HepG2 (cell line): ENCODE results near the gene DNAJC30. TPM values are rescaled to one million over a fixed set of nuclear protein-coding genes. Genes with fewer than 3 reads are reported as not detected.

Experiments used
- ATAC-seq: fragments of 200-7000 bp; cut with Tn5 transposase; 3 replicates; pipeline ENCODE4 v1.9.1; 2020; ENCODE audit warnings: mild to moderate bottlenecking, moderate library complexity
- BruUV-seq: library from RNA; stranded (reverse); fragments of 400-500 nt; replicated peaks from 2 replicates; lab custom pipeline; 2021; lab: Mats Ljungman, UMichigan
- CTCF ChIA-PET: fragments of 300-600 bp; formaldehyde crosslinking; extraction: SDS; loops from one replicate; lab custom pipeline; 2021; ENCODE audit warnings: low total read pairs, inconsistent platforms, low intra/inter-chr PET ratio; lab: Yijun Ruan, JAX
- POLR2A ChIA-PET: fragments of 350-600 bp; sonication (Branson Sonifier 250); formaldehyde crosslinking; loops from one replicate; lab custom pipeline; 2020; ENCODE audit warnings: antibody characterized with exemption, inconsistent platforms; lab: Yijun Ruan, JAX
- DNase-seq: peaks from one replicate; pipeline ENCODE4 v3.0.0-alpha.2; 2015; ENCODE audit warnings: low spot score
- FAIRE-seq: peaks from 3 replicates; lab custom pipeline; 2011; peaks lifted over from hg19 to GRCh38; lab: Jason Lieb, UNC
- H2AFZ ChIP-seq: one replicate; pipeline ENCODE4 v1.6.1; 2011; ENCODE audit warnings: low read length, inconsistent platforms
- H3K27ac ChIP-seq: fragments of 300-600 bp; 3 replicates; pipeline ENCODE4 v1.8.0; 2011; ENCODE audit warnings: mixed run types, mild to moderate bottlenecking, mixed read lengths, low read length, inconsistent platforms; ENCODE audit not compliant: insufficient read depth; ENCODE audit errors: extremely low read length
- H3K27me3 ChIP-seq, 2 experiments: fragments of 200-600 bp in 1 of 2; 2 replicates in 1 of 2; 3 replicates in 1 of 2; pipeline versions ENCODE4 v1.6.0 to v1.8.0; 2011; ENCODE audit warnings: low read length in 2 of 2, mild to moderate bottlenecking in 2 of 2, moderate library complexity in 2 of 2, inconsistent platforms in 1 of 2; ENCODE audit not compliant: insufficient read depth in 2 of 2, control insufficient read depth in 1 of 2
- H3K36me3 ChIP-seq, 2 experiments: fragments of 200-600 bp in 1 of 2; replicated peaks in 1 of 2; 2 replicates in 1 of 2; 3 replicates in 1 of 2; pipeline versions ENCODE4 v1.5.1 to v1.8.0; 2011; ENCODE audit warnings: low read length in 2 of 2, inconsistent platforms in 1 of 2; ENCODE audit not compliant: insufficient read depth in 2 of 2, control insufficient read depth in 1 of 2
- H3K4me1 ChIP-seq: 2 replicates; pipeline ENCODE4 v1.5.1; 2012; ENCODE audit warnings: low read length, inconsistent platforms; ENCODE audit not compliant: insufficient read depth
- H3K4me2 ChIP-seq: 2 replicates; pipeline ENCODE4 v1.6.0; 2011; ENCODE audit warnings: low read depth, low read length, inconsistent platforms
- H3K4me3 ChIP-seq, 3 experiments: fragments of 200-600 bp in 1 of 3; sonication (generic), shearing (Covaris generic) in 1 of 3; replicated peaks in 1 of 3; 2 replicates each; pipeline ENCODE4 v1.5.1; 2011 to 2016; ENCODE audit warnings: low read length in 3 of 3, inconsistent platforms in 2 of 3, low read depth in 2 of 3, mild to moderate bottlenecking in 2 of 3, control low read depth in 1 of 3, mixed read lengths in 1 of 3; ENCODE audit not compliant: insufficient read depth in 1 of 3
- H3K79me2 ChIP-seq: one replicate; pipeline ENCODE4 v1.6.1; 2011; ENCODE audit warnings: low read length, inconsistent platforms; ENCODE audit not compliant: insufficient read depth
- H3K9ac ChIP-seq: 2 replicates; pipeline ENCODE4 v1.6.0; 2011; ENCODE audit warnings: mild to moderate bottlenecking, low read depth, low read length, inconsistent platforms; ENCODE audit not compliant: insufficient read depth
- H3K9me3 ChIP-seq: 2 replicates; pipeline ENCODE4 v1.5.1; 2012; ENCODE audit warnings: mild to moderate bottlenecking, low read length
- H4K20me1 ChIP-seq: 2 replicates; pipeline ENCODE4 v1.6.0; 2011; ENCODE audit warnings: inconsistent platforms, mild to moderate bottlenecking, low read length, moderate library complexity; ENCODE audit not compliant: insufficient read depth
- ADNP ChIP-seq: sonication (generic); formaldehyde crosslinking; IDR thresholded peaks from 2 replicates; pipeline ENCODE4 v1.4.0; 2020; ENCODE audit warnings: missing genetic modification reagents
- FLYWCH1 ChIP-seq: sonication (generic); formaldehyde crosslinking; IDR thresholded peaks from 2 replicates; pipeline ENCODE4 v1.8.1; 2023; ENCODE audit warnings: mild to moderate bottlenecking, missing genetic modification reagents
- GTF3A ChIP-seq: sonication (generic); formaldehyde crosslinking; conservative IDR thresholded peaks from 2 replicates; pipeline ENCODE4 v1.4.0; 2020; ENCODE audit warnings: mild to moderate bottlenecking, missing genetic modification reagents
- GZF1 ChIP-seq: sonication (generic); formaldehyde crosslinking; IDR thresholded peaks from 2 replicates; pipeline ENCODE4 v1.5.1; 2020; ENCODE audit warnings: mild to moderate bottlenecking, missing genetic modification reagents
- HOXA3 ChIP-seq: sonication (generic); formaldehyde crosslinking; IDR thresholded peaks from 2 replicates; pipeline ENCODE4 v1.5.0; 2020; ENCODE audit warnings: missing genetic modification reagents
- KAT2B ChIP-seq: fragments of 150-350 bp; IDR thresholded peaks from 2 replicates; pipeline ENCODE4 v1.6.1; 2014; ENCODE audit warnings: low read depth, low read length, borderline replicate concordance
- PAWR ChIP-seq: sonication (generic); formaldehyde crosslinking; IDR thresholded peaks from 2 replicates; pipeline ENCODE4 v1.4.0; 2020; ENCODE audit warnings: missing genetic modification reagents, mild to moderate bottlenecking, borderline replicate concordance
- ZBTB3 ChIP-seq: sonication (generic); formaldehyde crosslinking; IDR thresholded peaks from 2 replicates; pipeline ENCODE4 v1.4.0; 2020; ENCODE audit warnings: low read depth, mild to moderate bottlenecking, moderate library complexity, missing genetic modification reagents, borderline replicate concordance
- ZFP36 ChIP-seq: fragments of 150-350 bp; IDR thresholded peaks from 2 replicates; pipeline ENCODE4 v1.6.1; 2018; ENCODE audit warnings: borderline replicate concordance, low read length, low read depth; ENCODE audit not compliant: partially characterized antibody
- ZNF317 ChIP-seq: sonication (generic); formaldehyde crosslinking; IDR thresholded peaks from 2 replicates; pipeline ENCODE4 v1.5.0; 2020; ENCODE audit warnings: mild to moderate bottlenecking, missing genetic modification reagents
- ZNF343 ChIP-seq: sonication (generic); formaldehyde crosslinking; IDR thresholded peaks from 2 replicates; pipeline ENCODE4 v1.4.0; 2020; ENCODE audit warnings: mild to moderate bottlenecking, missing genetic modification reagents
- ZNF367 ChIP-seq: sonication (generic); formaldehyde crosslinking; IDR thresholded peaks from 2 replicates; pipeline ENCODE4 v1.4.0; 2020; ENCODE audit warnings: missing genetic modification reagents, borderline replicate concordance
- ZNF547 ChIP-seq: sonication (generic); formaldehyde crosslinking; IDR thresholded peaks from 2 replicates; pipeline ENCODE4 v1.5.1; 2020; ENCODE audit warnings: mild to moderate bottlenecking, missing genetic modification reagents
- ZNF567 ChIP-seq: sonication (generic); formaldehyde crosslinking; IDR thresholded peaks from 2 replicates; pipeline ENCODE4 v1.8.1; 2023; ENCODE audit warnings: mild to moderate bottlenecking, missing genetic modification reagents, borderline replicate concordance
- ZNF850 ChIP-seq: sonication (generic); formaldehyde crosslinking; conservative IDR thresholded peaks from 2 replicates; pipeline ENCODE4 v1.9.0; 2021; ENCODE audit warnings: mild to moderate bottlenecking, missing genetic modification reagents
- WGBS: methylation state at CpG from one replicate; pipeline ENCODE4 v1.1.6; 2017; ENCODE audit warnings: low lambda C conversion rate; 5-methylcytosine and 5-hydroxymethylcytosine counted together
- in situ Hi-C: cut with HindIII; loops from 2 replicates; pipeline ENCODE4 v1.10.0; 2017; ENCODE audit warnings: low pct_unique_long_range_greater_than_20kb; ENCODE audit not compliant: extremely low pct_ligation_motif_present
- intact Hi-C: fragments of 100-400 bp; cut with micrococcal nuclease; formaldehyde crosslinking; loops from one replicate; pipeline ENCODE4 v1.10.0; 2022; ENCODE audit not compliant: unreplicated experiment
- polyA plus RNA-seq, 8 experiments: library from polyadenylated mRNA; depleted of rRNA in 3 of 8; stranded (reverse) in 7 of 8; unstranded in 1 of 8; fragments of >200 nt; fragmentation: Illumina TruSeq in 4 of 8; extraction: Trizol in 4 of 8; gene quantifications; 2 replicates each; pipeline versions ENCODE4 v1.2.1 to v1.2.3, GENCODE V29; 2011 to 2016; ENCODE audit warnings: low read depth in 4 of 8, missing spikeins in 1 of 8, mixed read lengths in 1 of 8; ENCODE audit not compliant: insufficient read depth in 1 of 8
- total RNA-seq, 5 experiments: library from RNA; depleted of rRNA; stranded (reverse); fragments of >200 nt; fragmentation: Illumina TruSeq; extraction: Trizol; gene quantifications; 2 replicates each; pipeline ENCODE4 v1.2.3, GENCODE V29; 2016; ENCODE audit warnings: low read depth in 1 of 5
- TF ChIP-seq, protein P1 (sequence below): IDR thresholded peaks from 2 replicates; pipeline ENCODE4 v1.6.1; 2016; ENCODE audit warnings: low read depth, control low read depth
- TF ChIP-seq, protein P2 (sequence below): sonication (generic); formaldehyde crosslinking; IDR thresholded peaks from 2 replicates; pipeline ENCODE4 v1.5.1; 2020; ENCODE audit warnings: mild to moderate bottlenecking, missing genetic modification reagents, moderate library complexity
- TF ChIP-seq, protein P3 (sequence below): sonication (generic); formaldehyde crosslinking; IDR thresholded peaks from 2 replicates; pipeline ENCODE4 v1.5.0; 2020; ENCODE audit warnings: missing genetic modification reagents

Gene DNAJC30
- total and polyA plus RNA-seq, 2 of the 13 experiments (the other 11 are each of a cell fraction or from before 2014, with no cell fraction given) = 3.3 to 3.8 TPM

DNA sequence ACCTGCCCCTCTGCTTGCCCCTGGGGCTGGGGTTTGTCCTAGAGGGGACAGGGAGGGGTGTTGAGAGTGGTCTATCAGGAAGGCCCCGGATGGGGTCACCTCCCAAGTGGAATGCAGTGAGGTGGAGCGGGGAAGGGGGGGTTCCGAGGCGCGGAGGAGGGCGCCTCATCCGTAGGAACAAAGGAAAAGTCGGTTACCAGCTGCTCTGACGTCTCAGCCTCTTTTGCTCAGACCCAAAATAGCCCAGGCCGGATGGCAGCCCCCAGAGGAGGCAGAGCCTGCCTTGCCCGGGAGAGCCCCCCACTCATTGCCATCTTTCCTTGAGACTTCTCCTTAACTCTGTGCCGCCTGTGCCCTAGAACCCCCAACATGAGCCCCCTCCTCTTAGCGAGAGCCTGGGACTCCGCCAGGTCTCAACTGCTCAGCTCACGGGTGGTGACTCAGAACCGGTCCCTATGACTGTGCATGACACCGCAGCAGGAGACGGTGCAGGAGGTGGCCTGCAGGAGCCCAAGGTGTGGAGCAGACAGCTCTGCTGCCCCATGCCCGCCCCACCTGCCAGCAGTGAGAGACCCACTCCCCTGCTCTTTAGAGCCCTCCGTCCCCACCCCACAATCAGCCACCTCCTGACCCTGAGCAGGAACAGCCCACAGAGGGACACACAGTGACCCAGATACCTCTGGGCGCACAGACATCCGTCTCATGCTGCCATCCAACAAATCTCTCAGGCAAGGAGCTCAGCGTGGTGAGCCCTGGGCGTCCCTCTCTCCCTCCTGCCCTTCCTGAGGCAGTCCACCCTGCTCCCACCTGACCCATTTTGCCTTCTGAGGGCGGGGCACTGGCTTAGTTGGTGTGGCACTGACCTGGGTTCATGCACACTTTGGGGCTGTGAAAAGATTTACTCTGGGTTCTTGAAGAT, 23.1 kb upstream of the DNAJC30 start:
- DNase-seq = no peak
- BruUV-seq = no TSS peak
- ChIA-PET POLR2A (interaction anchor here (1.7 kb wide), 1 partner anchor 9 kb away, joined by 6 read pairs; no protein-coding TSS in a partner anchor), CTCF (no interaction called here)
- ATAC-seq = no peak
- H3K4me3 ChIP-seq = no peak overlapping the region
- no peak overlapping the region for H3K27ac ChIP-seq
- in situ Hi-C loops = no loop called here
- H3K9ac ChIP-seq = no peak overlapping the region
- peaks cover 0 to 7% of the 10 kb centered on the region in 2 experiments; a peak in 2 of 5 replicates for H3K36me3 ChIP-seq
- intact Hi-C loops = no loop called here
- H3K4me1 ChIP-seq = no peaks in the 10 kb centered on the region
- H3K9me3 ChIP-seq = no peaks in the 10 kb centered on the region
- H3K79me2 ChIP-seq = no peaks in the 10 kb centered on the region
- H3K4me2 ChIP-seq = no peak overlapping the region
- no peak overlapping the region for H2AFZ ChIP-seq
- 94% methylated on average over 24 of the region's 25 CpGs for WGBS
- no peaks in the 10 kb centered on the region for H3K27me3 ChIP-seq
- no peak for FAIRE-seq
- H4K20me1 ChIP-seq = peaks cover 5% of the 10 kb centered on the region; the same call in 1 of the 2 replicates
- TF ChIP-seq KAT2B = no peak
- TF ChIP-seq ZNF850 (CRISPR knock-in tag) = no peak
- TF ChIP-seq ZNF317 = no peak
- no peak for TF ChIP-seq ZNF567 (CRISPR knock-in tag)
- no peak for TF ChIP-seq ZBTB3
- no peak for TF ChIP-seq HOXA3 (CRISPR knock-in tag)
- TF ChIP-seq, protein P1, sequence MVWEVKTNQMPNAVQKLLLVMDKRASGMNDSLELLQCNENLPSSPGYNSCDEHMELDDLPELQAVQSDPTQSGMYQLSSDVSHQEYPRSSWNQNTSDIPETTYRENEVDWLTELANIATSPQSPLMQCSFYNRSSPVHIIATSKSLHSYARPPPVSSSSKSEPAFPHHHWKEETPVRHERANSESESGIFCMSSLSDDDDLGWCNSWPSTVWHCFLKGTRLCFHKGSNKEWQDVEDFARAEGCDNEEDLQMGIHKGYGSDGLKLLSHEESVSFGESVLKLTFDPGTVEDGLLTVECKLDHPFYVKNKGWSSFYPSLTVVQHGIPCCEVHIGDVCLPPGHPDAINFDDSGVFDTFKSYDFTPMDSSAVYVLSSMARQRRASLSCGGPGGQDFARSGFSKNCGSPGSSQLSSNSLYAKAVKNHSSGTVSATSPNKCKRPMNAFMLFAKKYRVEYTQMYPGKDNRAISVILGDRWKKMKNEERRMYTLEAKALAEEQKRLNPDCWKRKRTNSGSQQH (CRISPR knock-in tag) = no peak
- no peak for TF ChIP-seq ZNF547
- TF ChIP-seq GZF1 (CRISPR knock-in tag) = no peak
- TF ChIP-seq ZNF343 (CRISPR knock-in tag) = no peak
- no peak for TF ChIP-seq PAWR (CRISPR knock-in tag)
- TF ChIP-seq, protein P2, sequence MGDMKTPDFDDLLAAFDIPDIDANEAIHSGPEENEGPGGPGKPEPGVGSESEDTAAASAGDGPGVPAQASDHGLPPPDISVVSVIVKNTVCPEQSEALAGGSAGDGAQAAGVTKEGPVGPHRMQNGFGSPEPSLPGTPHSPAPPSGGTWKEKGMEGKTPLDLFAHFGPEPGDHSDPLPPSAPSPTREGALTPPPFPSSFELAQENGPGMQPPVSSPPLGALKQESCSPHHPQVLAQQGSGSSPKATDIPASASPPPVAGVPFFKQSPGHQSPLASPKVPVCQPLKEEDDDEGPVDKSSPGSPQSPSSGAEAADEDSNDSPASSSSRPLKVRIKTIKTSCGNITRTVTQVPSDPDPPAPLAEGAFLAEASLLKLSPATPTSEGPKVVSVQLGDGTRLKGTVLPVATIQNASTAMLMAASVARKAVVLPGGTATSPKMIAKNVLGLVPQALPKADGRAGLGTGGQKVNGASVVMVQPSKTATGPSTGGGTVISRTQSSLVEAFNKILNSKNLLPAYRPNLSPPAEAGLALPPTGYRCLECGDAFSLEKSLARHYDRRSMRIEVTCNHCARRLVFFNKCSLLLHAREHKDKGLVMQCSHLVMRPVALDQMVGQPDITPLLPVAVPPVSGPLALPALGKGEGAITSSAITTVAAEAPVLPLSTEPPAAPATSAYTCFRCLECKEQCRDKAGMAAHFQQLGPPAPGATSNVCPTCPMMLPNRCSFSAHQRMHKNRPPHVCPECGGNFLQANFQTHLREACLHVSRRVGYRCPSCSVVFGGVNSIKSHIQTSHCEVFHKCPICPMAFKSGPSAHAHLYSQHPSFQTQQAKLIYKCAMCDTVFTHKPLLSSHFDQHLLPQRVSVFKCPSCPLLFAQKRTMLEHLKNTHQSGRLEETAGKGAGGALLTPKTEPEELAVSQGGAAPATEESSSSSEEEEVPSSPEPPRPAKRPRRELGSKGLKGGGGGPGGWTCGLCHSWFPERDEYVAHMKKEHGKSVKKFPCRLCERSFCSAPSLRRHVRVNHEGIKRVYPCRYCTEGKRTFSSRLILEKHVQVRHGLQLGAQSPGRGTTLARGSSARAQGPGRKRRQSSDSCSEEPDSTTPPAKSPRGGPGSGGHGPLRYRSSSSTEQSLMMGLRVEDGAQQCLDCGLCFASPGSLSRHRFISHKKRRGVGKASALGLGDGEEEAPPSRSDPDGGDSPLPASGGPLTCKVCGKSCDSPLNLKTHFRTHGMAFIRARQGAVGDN = no peak
- TF ChIP-seq GTF3A = no peak
- TF ChIP-seq ZNF367 (CRISPR knock-in tag) = no peak
- TF ChIP-seq ADNP (CRISPR knock-in tag) = no peak
- TF ChIP-seq, protein P3, sequence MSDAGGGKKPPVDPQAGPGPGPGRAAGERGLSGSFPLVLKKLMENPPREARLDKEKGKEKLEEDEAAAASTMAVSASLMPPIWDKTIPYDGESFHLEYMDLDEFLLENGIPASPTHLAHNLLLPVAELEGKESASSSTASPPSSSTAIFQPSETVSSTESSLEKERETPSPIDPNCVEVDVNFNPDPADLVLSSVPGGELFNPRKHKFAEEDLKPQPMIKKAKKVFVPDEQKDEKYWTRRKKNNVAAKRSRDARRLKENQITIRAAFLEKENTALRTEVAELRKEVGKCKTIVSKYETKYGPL (CRISPR knock-in tag) = no peak
- no peak for TF ChIP-seq ZFP36
- no peak for TF ChIP-seq FLYWCH1 (CRISPR knock-in tag)
